ENCODE data around the gene STAT5A.
"Not testable (repeated sequence)": the region's sequence is repeated elsewhere in the genome, so short reads cannot be mapped to it uniquely, and the experiment has no call there.

STAT5A gene

GRCh38 chr17:42287977-42288802, at the start of gene STAT5A:
Gene STAT5A, plus strand, starts transcription at chr17:42288498. Its CDS starts 914 bp downstream, at chr17:42289412.
- DNase-seq: peak; percentile 9

GRCh38 chr17:42239576-42239975, 48.7 kb upstream of the STAT5A start:
- not testable (repeated sequence) for DNase-seq

- no peak for DNase-seq
Measured at GRCh38 chr17:42240201-42240600, 48.1 kb upstream of the STAT5A start.

- not testable (repeated sequence) for DNase-seq
Measured at GRCh38 chr17:42240863-42241262, 47.4 kb upstream of the STAT5A start.

GRCh38 chr17:42241871-42242270, 46.4 kb upstream of the STAT5A start:
- no peak for DNase-seq

- no peak for DNase-seq
Measured at GRCh38 chr17:42243493-42243982, 44.8 kb upstream of the STAT5A start.

GRCh38 chr17:42244116-42244515, 44.2 kb upstream of the STAT5A start:
- not testable (repeated sequence) for DNase-seq

- not testable (repeated sequence) for DNase-seq
Measured at GRCh38 chr17:42245183-42245582, 43.1 kb upstream of the STAT5A start.

GRCh38 chr17:42246515-42246914, 41.8 kb upstream of the STAT5A start:
- DNase-seq: no peak

- DNase-seq: no peak
Measured at GRCh38 chr17:42247734-42248133, 40.6 kb upstream of the STAT5A start.

GRCh38 chr17:42248351-42249179, 39.7 kb upstream of the STAT5A start:
- DNase-seq: no peak

- no peak for DNase-seq
Measured at GRCh38 chr17:42249681-42250446, 38.4 kb upstream of the STAT5A start.

GRCh38 chr17:42251115-42251514, 37.2 kb upstream of the STAT5A start:
- no peak for DNase-seq

- no peak for DNase-seq
Measured at GRCh38 chr17:42252597-42253550, 35.4 kb upstream of the STAT5A start.

GRCh38 chr17:42253578-42253977, 34.7 kb upstream of the STAT5A start:
- DNase-seq: no peak

GRCh38 chr17:42255445-42255844, 32.9 kb upstream of the STAT5A start:
- DNase-seq: no peak

GRCh38 chr17:42260318-42260717, 28.0 kb upstream of the STAT5A start:
- DNase-seq: no peak

- not testable (repeated sequence) for DNase-seq
Measured at GRCh38 chr17:42264366-42264765, 23.9 kb upstream of the STAT5A start.

GRCh38 chr17:42266462-42266861, 21.8 kb upstream of the STAT5A start:
- no peak for DNase-seq

GRCh38 chr17:42266918-42267766, 21.2 kb upstream of the STAT5A start:
- no peak for DNase-seq

- no peak for DNase-seq
Measured at GRCh38 chr17:42268236-42268635, 20.1 kb upstream of the STAT5A start.

Measured in NCI-H345 (cell line).